HCT116 (cell line): ENCODE results near the gene KRT73.

Experiments
- CTCF ChIP-seq, 3 experiments: fragments of 200-600 bp in 1 of 3; sonication (generic) in 1 of 3; IDR thresholded peaks in 2 of 3; conservative IDR thresholded peaks in 1 of 3; 2 replicates each; pipeline ENCODE4 v1.5.1; 2012 to 2017; ENCODE audit warnings: low read depth in 2 of 3, low read length in 2 of 3, antibody characterized with exemption in 1 of 3, borderline replicate concordance in 1 of 3, control low read depth in 1 of 3, mild to moderate bottlenecking in 1 of 3, mixed read lengths in 1 of 3, mixed run types in 1 of 3, moderate library complexity in 1 of 3; ENCODE audit not compliant: insufficient read depth in 1 of 3
- EGR1 ChIP-seq: IDR thresholded peaks from 2 replicates; pipeline ENCODE4 v1.6.1; 2012; ENCODE audit warnings: low read depth
- ELF1 ChIP-seq: IDR thresholded peaks from 2 replicates; pipeline ENCODE4 v1.6.1; 2012; ENCODE audit warnings: low read depth, borderline replicate concordance
- EZH2 ChIP-seq: fragments of 200-600 bp; sonication (generic); IDR thresholded peaks from 2 replicates; pipeline ENCODE4 v1.6.1; 2017; ENCODE audit warnings: antibody characterized with exemption, mixed run types
- EZH2phosphoT487 ChIP-seq: fragments of 200-600 bp; IDR thresholded peaks from 2 replicates; pipeline ENCODE4 v1.6.1; 2018; ENCODE audit warnings: antibody characterized with exemption, borderline replicate concordance
- POLR2A ChIP-seq: IDR thresholded peaks from 2 replicates; pipeline ENCODE4 v1.7.0; 2011; ENCODE audit warnings: borderline replicate concordance; ENCODE audit not compliant: insufficient read depth, insufficient read length; ENCODE audit errors: extremely low read depth
- POLR2AphosphoS5 ChIP-seq: IDR thresholded peaks from 2 replicates; pipeline ENCODE4 v1.6.1; 2011; ENCODE audit warnings: mild to moderate bottlenecking, low read depth, low read length, moderate library complexity
- RAD21 ChIP-seq: IDR thresholded peaks from 2 replicates; pipeline ENCODE4 v1.6.1; 2012; ENCODE audit warnings: low read depth, mild to moderate bottlenecking
- SP1 ChIP-seq: IDR thresholded peaks from 2 replicates; pipeline ENCODE4 v1.6.1; 2012; ENCODE audit warnings: low read depth
- SRF ChIP-seq: IDR thresholded peaks from 2 replicates; pipeline ENCODE4 v1.6.1; 2012; ENCODE audit warnings: low read depth
- YY1 ChIP-seq: IDR thresholded peaks from 2 replicates; pipeline ENCODE4 v1.6.1; 2011; ENCODE audit warnings: low read length, low read depth, moderate library complexity, mild to moderate bottlenecking; ENCODE audit not compliant: insufficient replicate concordance; ENCODE audit errors: extremely low read depth
- TF ChIP-seq, protein P1 (sequence below): IDR thresholded peaks from 2 replicates; pipeline ENCODE4 v1.6.1; 2012; ENCODE audit warnings: low read depth

DNA sequence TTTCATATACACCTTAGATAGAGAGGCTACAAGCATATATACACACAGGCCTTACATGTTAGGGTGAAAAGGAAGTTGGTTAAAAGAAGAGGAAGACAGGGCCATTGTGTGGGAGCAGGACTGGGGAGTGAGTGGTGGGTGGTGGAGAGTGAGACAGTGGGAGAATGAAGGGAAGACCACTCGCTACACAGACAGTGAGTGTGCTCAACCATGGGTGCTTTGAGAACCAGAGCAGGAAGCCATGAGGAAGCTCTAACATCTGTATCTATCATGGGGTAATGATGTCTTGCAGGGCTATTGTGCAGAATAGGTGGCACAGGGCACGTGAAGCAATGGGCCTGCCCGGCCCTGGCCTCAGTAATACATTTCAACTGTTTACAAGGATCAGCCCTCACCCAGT is 33.3 kb downstream of the KRT73 start:
- no peak for TF ChIP-seq CTCF (IDR thresholded peaks at IDR 0.05 in 2 of 3, conservative IDR thresholded peaks at IDR 0.05 in 1 of 3; ENCODE audit: borderline replicate concordance in 1 of 3, insufficient read depth in 1 of 3, low read depth in 2 of 3, low read length in 2 of 3)
- no peak for TF ChIP-seq RAD21
- TF ChIP-seq, protein P1, sequence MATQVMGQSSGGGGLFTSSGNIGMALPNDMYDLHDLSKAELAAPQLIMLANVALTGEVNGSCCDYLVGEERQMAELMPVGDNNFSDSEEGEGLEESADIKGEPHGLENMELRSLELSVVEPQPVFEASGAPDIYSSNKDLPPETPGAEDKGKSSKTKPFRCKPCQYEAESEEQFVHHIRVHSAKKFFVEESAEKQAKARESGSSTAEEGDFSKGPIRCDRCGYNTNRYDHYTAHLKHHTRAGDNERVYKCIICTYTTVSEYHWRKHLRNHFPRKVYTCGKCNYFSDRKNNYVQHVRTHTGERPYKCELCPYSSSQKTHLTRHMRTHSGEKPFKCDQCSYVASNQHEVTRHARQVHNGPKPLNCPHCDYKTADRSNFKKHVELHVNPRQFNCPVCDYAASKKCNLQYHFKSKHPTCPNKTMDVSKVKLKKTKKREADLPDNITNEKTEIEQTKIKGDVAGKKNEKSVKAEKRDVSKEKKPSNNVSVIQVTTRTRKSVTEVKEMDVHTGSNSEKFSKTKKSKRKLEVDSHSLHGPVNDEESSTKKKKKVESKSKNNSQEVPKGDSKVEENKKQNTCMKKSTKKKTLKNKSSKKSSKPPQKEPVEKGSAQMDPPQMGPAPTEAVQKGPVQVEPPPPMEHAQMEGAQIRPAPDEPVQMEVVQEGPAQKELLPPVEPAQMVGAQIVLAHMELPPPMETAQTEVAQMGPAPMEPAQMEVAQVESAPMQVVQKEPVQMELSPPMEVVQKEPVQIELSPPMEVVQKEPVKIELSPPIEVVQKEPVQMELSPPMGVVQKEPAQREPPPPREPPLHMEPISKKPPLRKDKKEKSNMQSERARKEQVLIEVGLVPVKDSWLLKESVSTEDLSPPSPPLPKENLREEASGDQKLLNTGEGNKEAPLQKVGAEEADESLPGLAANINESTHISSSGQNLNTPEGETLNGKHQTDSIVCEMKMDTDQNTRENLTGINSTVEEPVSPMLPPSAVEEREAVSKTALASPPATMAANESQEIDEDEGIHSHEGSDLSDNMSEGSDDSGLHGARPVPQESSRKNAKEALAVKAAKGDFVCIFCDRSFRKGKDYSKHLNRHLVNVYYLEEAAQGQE, result no peak
- TF ChIP-seq POLR2A, result no peak
- TF ChIP-seq EGR1, result no peak
- TF ChIP-seq YY1, result no peak
- no peak for TF ChIP-seq ELF1
- TF ChIP-seq SRF, result no peak
- TF ChIP-seq SP1, result no peak
- TF ChIP-seq POLR2AphosphoS5, result no peak
- TF ChIP-seq EZH2, result no peak
- no peak for TF ChIP-seq EZH2phosphoT487
